ENCODE measurements around the gene ARFIP1.

ARFIP1 gene

DNA sequence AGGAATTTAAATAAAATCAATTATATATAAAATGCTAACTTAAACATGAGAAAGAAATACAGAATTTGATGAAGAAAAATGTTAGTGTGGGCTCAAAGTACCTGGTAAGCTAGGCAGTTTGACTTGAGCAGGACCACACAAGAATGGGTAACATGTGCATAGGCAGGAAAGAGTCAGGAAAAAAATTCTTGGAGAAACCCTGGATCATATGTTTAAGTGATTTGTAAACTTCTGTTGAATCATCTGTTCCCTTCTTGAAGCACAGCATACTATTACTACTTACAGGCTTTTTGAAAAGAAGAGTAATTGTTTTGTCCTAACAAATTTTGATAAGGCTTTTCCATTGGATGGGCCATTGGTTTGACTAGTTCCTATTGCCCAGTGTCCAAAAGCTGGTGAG lies 118.9 kb downstream of the ARFIP1 start:
- no peak for DNase-seq (ENCODE audit: low spot score)

DNA sequence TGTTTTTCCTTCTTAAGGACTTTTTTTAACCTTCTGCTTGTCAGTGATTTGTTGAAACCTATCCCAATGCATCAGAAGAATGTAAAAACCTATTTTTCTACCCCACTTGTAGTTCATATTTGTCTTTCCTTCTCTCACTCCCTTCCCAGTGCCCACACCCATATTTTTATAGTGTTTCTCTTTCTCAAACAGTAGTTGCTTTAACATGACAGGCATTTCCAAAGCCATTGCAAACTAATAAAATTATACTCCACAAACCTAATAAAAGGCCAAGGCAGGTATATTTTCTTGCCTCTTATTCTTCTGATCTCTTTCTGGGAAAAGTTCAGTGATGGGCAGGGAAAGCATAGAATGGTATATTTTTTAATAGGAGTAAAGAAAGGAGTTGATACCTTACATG lies 120.6 kb downstream of the ARFIP1 start:
- DNase-seq (ENCODE audit: low spot score) = no peak

DNA sequence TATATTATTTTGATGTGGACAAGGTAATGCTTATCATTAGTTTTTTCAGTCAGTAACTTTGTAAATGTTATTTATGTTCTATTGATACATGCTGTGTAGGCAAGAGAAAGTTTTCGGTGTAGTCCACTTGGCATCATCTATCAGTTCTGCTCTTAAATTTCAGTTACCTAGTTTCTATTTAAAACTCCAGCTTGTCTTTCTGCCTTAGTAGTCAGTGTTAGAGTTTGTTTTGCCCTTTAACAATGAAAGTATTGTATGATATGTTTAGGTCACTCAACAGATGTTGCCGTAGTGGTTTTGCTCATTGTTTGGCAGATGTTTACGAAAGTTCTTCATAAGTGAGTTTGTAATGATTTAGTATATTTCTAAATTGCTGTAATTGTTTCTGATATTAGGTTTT lies 121.5 kb downstream of the ARFIP1 start:
- no peak for DNase-seq (ENCODE audit: low spot score)

DNA sequence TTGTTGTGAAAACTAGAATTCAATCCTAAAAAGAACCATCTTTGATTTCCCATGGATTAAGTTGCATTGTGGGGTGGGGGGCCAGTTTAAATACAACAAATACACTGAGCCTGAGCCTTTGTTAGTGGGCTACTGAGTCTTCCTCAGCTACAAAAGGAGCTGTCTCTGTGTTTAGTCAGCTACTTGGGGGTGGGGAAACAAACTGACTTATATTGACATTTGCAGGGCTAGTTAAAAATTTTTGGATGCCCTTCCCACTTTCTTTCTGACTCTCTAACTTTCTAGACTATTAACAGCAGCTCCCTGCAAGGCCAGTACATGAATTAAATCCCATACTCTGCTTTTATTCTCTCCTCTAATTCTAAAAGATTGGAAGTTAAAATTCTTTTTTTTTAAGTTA lies 123.9 kb downstream of the ARFIP1 start:
- DNase-seq (ENCODE audit: low spot score) = no peak

- no peak for DNase-seq (ENCODE audit: low spot score)
Observed at GRCh38 chr4:152909901-152910300, 130.1 kb downstream of the ARFIP1 start.

- DNase-seq (ENCODE audit: low spot score) = no peak
Observed at GRCh38 chr4:152910521-152910920, 130.8 kb downstream of the ARFIP1 start.

- no peak for DNase-seq (ENCODE audit: low spot score)
Observed at GRCh38 chr4:152917543-152918395, 138.0 kb downstream of the ARFIP1 start.

GRCh38 chr4:152919826-152920225 lies 140.1 kb downstream of the ARFIP1 start:
- DNase-seq (ENCODE audit: low spot score) = no peak

DNA sequence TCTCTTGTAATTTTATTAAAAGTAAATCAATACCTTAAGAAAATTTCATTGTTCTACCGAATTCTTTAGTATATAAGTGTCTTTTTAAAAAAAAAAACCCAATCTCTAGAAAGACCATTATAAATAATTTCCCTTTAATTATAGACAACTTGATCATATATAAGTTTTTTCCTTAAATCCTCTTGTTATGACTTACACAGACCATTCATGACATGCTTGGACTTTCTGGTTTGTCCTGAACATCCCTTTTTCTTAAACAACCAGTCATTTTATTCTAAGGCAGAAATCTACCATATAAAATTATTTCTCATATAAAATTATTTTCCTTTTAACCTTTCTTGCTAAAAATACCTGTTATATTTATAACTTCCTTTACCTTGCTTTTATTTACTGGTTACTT lies 141.0 kb downstream of the ARFIP1 start:
- no peak for DNase-seq (ENCODE audit: low spot score)

GRCh38 chr4:152921284-152921683 lies 141.5 kb downstream of the ARFIP1 start:
- no peak for DNase-seq (ENCODE audit: low spot score)

DNA sequence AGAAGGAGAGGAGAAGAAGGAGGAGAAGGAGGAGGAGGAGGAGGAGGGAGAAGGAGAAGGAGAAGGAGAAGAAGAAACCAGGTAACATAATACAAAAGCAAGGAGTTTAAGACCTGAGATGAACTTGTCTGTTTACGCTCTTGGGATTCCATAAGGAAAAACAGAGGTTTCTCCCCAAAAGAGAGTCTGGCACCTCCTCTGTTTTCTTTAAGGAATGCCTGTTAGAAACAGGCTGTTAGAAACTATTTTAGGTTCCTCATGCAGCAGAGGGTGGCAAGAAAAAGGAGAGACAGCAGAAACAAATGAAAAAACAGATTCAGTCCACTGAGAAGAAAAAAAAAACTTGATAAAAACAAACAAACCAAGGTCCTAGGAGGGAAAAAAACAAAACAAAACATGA lies 146.1 kb downstream of the ARFIP1 start:
- no peak for DNase-seq (ENCODE audit: low spot score)

DNA sequence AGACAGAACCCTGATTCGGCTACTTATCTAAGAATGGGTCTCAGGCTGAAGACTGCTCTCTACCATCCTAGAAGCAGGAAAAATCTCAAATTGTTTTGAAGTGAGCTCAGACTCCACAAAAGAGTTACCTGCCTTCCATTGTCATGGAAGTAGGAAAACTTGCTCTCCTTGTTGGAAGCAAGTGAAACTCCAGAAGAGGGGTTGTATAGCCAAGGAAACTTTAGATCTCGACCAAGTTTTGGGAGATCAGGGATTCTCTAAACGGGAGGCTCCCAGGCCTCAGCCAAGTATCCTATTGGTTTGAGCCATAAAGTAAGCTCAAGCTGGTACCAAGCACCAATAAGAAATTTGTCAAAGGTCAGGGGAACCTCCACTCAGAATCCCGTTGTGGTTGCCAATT lies 147.2 kb downstream of the ARFIP1 start:
- no peak for DNase-seq (ENCODE audit: low spot score)

- no peak for DNase-seq (ENCODE audit: low spot score)
Observed at GRCh38 chr4:152927737-152928136, 148.0 kb downstream of the ARFIP1 start.

GRCh38 chr4:152928286-152928685 lies 148.5 kb downstream of the ARFIP1 start:
- DNase-seq (ENCODE audit: low spot score) = no peak

- DNase-seq (ENCODE audit: low spot score) = no peak
Observed at GRCh38 chr4:152929888-152930287, 150.1 kb downstream of the ARFIP1 start.

DNA sequence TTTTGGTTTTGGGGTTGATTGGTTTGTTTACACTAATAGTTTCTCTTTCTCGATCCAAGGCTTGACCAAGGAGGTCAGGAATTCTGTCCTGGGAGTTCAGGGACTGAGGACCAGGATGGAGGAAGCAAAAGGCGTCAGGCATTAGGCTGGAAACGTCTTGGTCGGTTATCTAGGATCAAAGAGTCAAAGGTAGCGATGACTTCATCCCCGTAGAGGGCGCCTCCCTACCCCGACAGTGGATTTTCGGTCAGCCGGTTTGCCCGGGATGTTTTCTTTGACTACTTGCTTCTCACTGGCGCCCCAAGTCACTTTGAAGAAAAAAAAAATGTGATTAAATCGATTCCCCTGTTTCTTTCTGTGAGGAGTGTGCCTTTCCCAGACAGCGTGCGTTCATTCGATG lies 155.4 kb downstream of the ARFIP1 start:
- DNase-seq (ENCODE audit: low spot score) = no peak

DNA sequence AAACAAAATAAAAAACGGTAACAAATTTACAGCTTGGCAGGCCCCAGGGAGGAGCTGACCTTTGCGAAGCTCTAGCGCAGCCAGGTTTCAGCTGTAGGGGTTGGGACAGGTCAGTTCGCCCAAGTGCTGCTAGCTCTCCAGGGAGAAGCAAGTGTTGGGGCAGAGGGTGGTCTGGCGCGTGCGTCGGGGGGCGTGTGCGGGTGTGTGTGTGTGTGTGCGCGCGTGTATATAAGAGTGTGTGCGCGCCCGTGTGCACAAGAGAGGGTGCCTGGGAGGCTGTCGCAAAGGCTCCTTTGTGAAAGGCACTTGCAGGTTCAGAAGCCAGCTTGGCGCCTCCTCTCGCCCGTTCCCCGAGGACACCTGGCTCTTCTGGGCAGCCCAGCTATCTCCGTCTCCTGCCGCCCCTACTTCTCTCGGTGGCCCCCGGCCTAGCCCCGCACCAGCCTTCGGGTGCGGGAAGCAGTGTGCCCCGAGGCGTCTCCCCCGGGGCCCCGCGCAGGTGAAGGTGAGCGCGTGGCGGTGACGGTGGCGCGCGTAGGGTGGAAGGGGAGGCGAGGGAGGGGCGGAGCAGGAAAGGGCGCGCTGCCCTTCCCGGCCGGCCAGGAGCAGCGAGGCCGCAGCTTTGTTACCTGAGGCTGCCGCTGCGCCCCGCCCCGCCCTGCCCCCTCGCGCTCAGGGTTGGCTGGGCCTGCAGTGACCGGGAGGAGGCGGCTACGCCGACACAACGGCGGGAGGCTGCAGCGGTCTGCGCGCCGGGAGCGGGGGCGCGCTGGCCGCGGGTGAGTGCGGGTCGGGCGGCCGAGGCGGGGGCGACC lies 156.1 kb downstream of the ARFIP1 start, which contains the start of gene FHDC1:
Gene FHDC1, plus strand, starts transcription at position 693 of the 815 bp plus-strand sequence. CDS start 6,735 bp downstream, outside the sequence.
- peak; percentile 46 for DNase-seq (ENCODE audit: low spot score)

DNA sequence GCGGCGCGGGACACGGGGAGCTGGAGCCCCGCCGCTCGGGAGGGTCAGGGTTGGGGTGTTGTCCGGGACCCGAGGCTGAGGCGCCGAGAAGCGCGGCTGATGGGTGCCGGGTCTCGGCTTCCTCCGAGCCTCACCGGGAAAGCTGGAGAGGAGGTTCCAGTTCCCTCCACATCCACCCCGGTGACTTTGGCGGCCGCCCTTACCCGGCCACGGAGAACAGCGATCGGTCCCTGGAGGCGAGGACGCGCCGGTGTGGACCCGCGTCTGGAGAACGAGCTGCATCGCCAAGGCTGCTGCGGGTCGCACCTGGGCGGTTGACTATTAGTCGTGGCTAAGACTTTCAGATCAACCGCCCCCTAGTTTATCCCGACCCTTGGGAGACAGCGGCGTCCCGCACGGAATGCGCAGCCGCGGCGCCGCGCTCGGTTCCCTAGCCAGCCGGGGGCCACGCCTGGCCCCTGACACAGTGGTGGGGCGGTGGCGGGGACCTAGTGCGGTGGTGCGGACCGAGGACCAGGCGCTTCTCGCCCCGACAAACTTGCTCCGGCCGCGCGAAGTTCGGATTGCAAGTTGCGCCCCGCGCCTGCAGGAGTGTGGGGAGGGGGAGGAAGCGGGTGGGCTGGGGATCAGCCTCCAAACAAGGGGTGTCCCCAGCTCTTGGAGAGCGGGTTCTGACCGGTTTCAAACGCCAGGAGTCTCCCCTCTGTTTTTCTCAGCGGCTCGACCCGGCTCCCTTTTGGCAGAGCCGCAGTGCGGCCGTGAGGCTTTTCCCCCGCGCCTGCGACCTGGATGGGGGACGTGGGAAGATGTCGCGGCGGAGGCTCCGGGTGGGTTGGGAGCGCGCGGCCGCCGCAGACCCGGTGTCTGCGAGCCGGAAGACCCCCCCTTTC lies 156.9 kb downstream of the ARFIP1 start:
- peak; percentile 67 for DNase-seq (ENCODE audit: low spot score)

DNA sequence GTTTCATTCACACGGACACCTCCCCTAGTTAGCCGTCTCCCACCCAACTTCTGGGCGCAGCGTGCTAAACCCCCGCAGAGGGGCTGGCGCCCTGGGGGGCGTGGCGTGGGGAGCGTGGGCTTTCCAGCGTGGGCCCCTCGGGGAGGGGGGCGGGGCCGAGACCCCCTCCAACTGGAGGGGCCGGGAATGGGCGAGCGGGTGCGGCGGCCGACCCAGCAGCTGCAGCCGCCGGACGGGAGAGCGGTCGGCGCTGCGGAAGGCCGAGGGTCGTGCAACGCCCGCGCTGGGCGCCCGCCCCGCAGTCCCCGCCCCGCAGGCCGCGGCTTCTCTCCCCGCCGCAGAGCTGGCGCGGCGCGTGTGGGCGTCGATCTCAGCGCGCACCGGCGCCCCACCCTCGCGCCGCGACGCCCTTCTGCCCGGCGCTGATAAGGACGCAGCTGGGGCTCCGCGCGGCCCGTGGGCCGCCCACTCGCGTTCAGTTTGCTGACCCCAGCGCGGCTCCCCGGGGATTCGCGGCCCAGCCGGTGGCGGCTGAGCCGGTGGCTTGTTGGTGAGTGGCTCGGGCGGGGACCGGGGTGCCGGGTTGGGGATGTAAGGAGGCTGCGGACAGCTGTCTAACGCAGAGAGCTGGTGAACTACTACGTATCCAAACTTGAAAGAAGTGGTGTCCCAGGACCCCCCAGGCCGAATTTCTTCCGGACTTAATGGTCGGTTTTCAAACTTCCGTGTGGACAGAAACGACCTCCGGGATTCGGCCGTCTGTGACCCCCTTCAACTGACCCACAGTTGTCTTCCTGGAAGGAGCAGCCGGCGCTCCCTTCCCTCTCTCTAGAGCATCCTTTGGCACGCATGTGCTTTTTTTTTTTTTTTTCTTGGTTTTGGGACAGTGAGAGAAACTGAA lies 157.8 kb downstream of the ARFIP1 start:
- peak; percentile 67 for DNase-seq (ENCODE audit: low spot score)

- DNase-seq (ENCODE audit: low spot score) = no peak
Observed at GRCh38 chr4:152938237-152938947, 158.6 kb downstream of the ARFIP1 start.
